ENCODE results near the gene MYH9.

DNA sequence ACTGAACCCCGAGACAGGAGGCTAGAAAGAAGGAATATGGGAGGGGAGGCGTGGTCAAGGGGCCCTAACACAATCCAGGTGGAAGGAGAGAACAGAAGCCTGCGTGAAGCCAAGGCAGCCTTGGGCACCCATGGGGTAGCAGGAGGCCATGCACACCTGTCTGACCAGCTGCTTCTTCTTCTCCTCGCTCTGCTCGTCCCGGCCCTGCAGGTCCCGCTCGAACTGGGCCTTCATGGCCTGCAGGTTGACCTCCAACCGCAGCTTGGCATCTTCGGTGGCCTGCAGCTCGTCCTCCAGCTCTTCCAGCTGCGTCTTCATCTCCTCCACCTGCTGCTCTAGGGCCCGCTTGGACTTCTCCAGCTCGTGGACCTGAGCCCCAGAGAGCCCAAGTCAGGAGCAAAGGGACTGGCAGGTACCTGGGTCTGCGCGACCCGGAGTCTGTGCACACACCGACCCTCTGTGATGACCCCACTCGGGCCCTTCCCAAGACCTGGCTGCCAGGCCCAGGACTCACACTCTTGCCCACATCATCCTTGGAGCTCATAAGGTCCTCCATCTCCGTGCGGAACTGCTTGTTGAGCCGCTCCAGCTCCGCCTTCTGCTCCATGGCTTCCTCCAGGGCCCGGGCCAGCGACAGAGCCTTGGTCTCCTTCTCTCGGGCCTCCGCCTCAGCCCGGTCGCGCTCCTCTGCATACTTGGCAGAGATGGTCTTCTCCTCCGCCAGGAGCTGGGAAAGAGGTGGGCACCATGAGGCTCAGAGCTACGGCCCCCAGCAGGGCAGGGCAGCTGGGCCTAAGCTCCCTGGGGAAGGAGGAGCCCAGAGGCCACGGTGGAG is 99.0 kb downstream of the MYH9 start:
- TF ChIP-seq EZH2phosphoT487 (IDR thresholded peaks at IDR 0.05; ENCODE audit: unreplicated experiment) (no peak), ZNF331 (CRISPR knock-in tag; IDR thresholded peaks at IDR 0.05; ENCODE audit: low read depth) (no peak), CREB1 (CRISPR knock-in tag; IDR thresholded peaks at IDR 0.05; ENCODE audit: low read depth) (no peak), POLR2AphosphoS5 (IDR thresholded peaks at IDR 0.05; ENCODE audit: low read depth) (no peak; the same call in 1 of the 2 replicates), REST (IDR thresholded peaks at IDR 0.05; ENCODE audit: unreplicated experiment) (no peak), EZH2 (IDR thresholded peaks at IDR 0.05; ENCODE audit: low read depth, unreplicated experiment) (no peak)
- TF ChIP-seq, protein P1, sequence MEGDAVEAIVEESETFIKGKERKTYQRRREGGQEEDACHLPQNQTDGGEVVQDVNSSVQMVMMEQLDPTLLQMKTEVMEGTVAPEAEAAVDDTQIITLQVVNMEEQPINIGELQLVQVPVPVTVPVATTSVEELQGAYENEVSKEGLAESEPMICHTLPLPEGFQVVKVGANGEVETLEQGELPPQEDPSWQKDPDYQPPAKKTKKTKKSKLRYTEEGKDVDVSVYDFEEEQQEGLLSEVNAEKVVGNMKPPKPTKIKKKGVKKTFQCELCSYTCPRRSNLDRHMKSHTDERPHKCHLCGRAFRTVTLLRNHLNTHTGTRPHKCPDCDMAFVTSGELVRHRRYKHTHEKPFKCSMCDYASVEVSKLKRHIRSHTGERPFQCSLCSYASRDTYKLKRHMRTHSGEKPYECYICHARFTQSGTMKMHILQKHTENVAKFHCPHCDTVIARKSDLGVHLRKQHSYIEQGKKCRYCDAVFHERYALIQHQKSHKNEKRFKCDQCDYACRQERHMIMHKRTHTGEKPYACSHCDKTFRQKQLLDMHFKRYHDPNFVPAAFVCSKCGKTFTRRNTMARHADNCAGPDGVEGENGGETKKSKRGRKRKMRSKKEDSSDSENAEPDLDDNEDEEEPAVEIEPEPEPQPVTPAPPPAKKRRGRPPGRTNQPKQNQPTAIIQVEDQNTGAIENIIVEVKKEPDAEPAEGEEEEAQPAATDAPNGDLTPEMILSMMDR (conservative IDR thresholded peaks at IDR 0.05; ENCODE audit: low read depth in 2 of 2): no peak
- TF ChIP-seq, protein P2, sequence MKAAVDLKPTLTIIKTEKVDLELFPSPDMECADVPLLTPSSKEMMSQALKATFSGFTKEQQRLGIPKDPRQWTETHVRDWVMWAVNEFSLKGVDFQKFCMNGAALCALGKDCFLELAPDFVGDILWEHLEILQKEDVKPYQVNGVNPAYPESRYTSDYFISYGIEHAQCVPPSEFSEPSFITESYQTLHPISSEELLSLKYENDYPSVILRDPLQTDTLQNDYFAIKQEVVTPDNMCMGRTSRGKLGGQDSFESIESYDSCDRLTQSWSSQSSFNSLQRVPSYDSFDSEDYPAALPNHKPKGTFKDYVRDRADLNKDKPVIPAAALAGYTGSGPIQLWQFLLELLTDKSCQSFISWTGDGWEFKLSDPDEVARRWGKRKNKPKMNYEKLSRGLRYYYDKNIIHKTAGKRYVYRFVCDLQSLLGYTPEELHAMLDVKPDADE (IDR thresholded peaks at IDR 0.05): no peak
